ENCODE data around the gene CCL20. TPM values are rescaled to one million over a fixed set of nuclear protein-coding genes. Genes with fewer than 3 reads are reported as not detected.

Gene CCL20
- total and polyA plus RNA-seq, 2 of the 8 experiments (the other 6 are each of a cell fraction or from before 2014, with no cell fraction given): not detected

DNA sequence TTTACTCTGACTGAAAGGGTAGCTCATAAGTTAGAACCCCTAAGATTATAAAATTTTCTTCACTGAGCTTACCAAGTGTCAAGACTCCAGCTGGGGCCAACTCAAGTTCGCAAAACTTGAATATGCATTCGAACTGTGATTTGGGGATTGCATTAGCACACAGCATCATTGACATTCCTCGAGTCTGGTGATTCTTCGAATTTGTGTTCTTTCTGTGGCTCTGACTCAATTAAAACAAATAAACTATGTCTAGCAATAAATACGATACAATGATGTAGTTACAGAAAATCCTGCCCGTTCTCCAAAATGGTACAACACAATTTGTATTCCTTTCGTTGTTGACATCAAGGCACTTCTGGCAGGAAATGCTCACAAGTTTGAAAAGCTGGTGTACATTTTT lies 11.1 kb downstream of the CCL20 start:
- ChIA-PET POLR2A (ENCODE audit: partially characterized antibody) (no interaction called here), CTCF (ENCODE audit: partially characterized antibody) (no interaction called here)
- Histone ChIP-seq H3K27ac (ENCODE audit: low read depth, low read length) (no peak overlapping the region), H4K20me1 (replicated peaks in 1 of 2; ENCODE audit: control insufficient read depth in 1 of 2, insufficient read depth in 2 of 2, low read length in 2 of 2) (no peaks in the 10 kb centered on the region), H2BK5ac (ENCODE audit: low read depth, low read length) (no peak overlapping the region), H3K14ac (ENCODE audit: insufficient read length) (no peak overlapping the region), H2AFZ (ENCODE audit: low read length) (no peak overlapping the region), H3K36me3 (ENCODE audit: control insufficient read depth in 2 of 4, insufficient read depth in 4 of 4, low read length in 3 of 4) (no peaks in the 10 kb centered on the region), H3K4ac (replicated peaks; ENCODE audit: insufficient read length, low read depth, low read length) (no peak overlapping the region), H4K91ac (replicated peaks; ENCODE audit: insufficient read length, low read length) (no peak overlapping the region), H2BK20ac (ENCODE audit: low read length) (no peak overlapping the region), H3K27me3 (replicated peaks in 1 of 4; ENCODE audit: control insufficient read depth in 3 of 4, extremely low read depth in 1 of 4, insufficient read depth in 3 of 4, low read length in 3 of 4) (no peaks in the 10 kb centered on the region; a peak in 1 of 7 replicates), H3K56ac (replicated peaks; ENCODE audit: insufficient read length, low read depth, low read length) (no peak overlapping the region), H3K4me3 (ENCODE audit: extremely low read depth in 1 of 4, insufficient read depth in 2 of 4, low read depth in 3 of 4, low read length in 4 of 4) (no peak overlapping the region), H2BK12ac (ENCODE audit: low read depth, low read length) (no peak overlapping the region), H3K4me2 (ENCODE audit: insufficient read depth in 1 of 2, low read depth in 2 of 2, low read length in 2 of 2) (no peak overlapping the region), H3K4me1 (replicated peaks in 1 of 4; ENCODE audit: control insufficient read depth in 3 of 4, insufficient read depth in 4 of 4, low read length in 3 of 4) (no peaks in the 10 kb centered on the region; a peak in 1 of 7 replicates), H3K18ac (ENCODE audit: extremely low read depth, low read length) (no peak overlapping the region), H2BK120ac (replicated peaks; ENCODE audit: low read depth, low read length) (no peak overlapping the region), H4K8ac (ENCODE audit: extremely low read depth, insufficient read depth, low read length) (no peak overlapping the region), H3K23ac (ENCODE audit: insufficient read length) (no peak overlapping the region), H4K5ac (ENCODE audit: insufficient read length, low read depth, low read length) (no peak overlapping the region), H3K79me2 (ENCODE audit: control insufficient read depth in 1 of 2, insufficient read depth in 2 of 2, low read length in 2 of 2) (no peaks in the 10 kb centered on the region), H3K9me3 (ENCODE audit: insufficient read depth in 2 of 2, low read depth in 1 of 2, low read length in 1 of 2) (no peaks in the 10 kb centered on the region), H2AK5ac (ENCODE audit: low read depth, low read length) (no peak overlapping the region), H3K79me1 (ENCODE audit: low read depth, low read length) (no peaks in the 10 kb centered on the region), H2BK15ac (ENCODE audit: low read length) (no peak overlapping the region), H3K9ac (replicated peaks in 1 of 4; ENCODE audit: extremely low read depth in 1 of 4, low read depth in 3 of 4, low read length in 3 of 4) (no peak overlapping the region), H3K23me2 (ENCODE audit: low read depth, low read length) (no peaks in the 10 kb centered on the region)
- DNase-seq (ENCODE audit: low read depth in 1 of 2, low spot score in 2 of 2) (no peak), FAIRE-seq (no peak)
- WGBS, 2 experiments (ENCODE audit: extremely low coverage in 1 of 2, insufficient coverage in 1 of 2, insufficient read length in 1 of 2, insufficient replicate concordance in 2 of 2, low coverage in 1 of 2, low lambda C conversion rate in 2 of 2, missing lambda C conversion rate in 1 of 2): 94% methylated on average over 7 of the region's 7 CpGs; no CpG with 5 or more reads in 1 of the 2 experiments
- TF ChIP-seq BRCA1 (IDR thresholded peaks at IDR 0.05; ENCODE audit: low read depth, low read length) (no peak), TCF12 (IDR thresholded peaks at IDR 0.05; ENCODE audit: low read depth, low read length) (no peak)

Measured in H1 (cell line).